ENCODE results near the gene ZFR.

- no peak for TF ChIP-seq CTCF (IDR thresholded peaks at IDR 0.05)
- no peak for TF ChIP-seq POLR2A (IDR thresholded peaks at IDR 0.05)
Observed at GRCh38 chr5:32461441-32462120, 17.0 kb upstream of the ZFR start.

Measured in esophagus squamous epithelium (tissue), 4 donors.